Activated CD4-positive, alpha-beta T cell treated with anti-CD3 and anti-CD28 coated beads, Interleukin-2, amount 10 ng/mL, durations not matched to agents 7 days and 5 days (primary cell): Measurements from ENCODE around the gene RPS10. TPM values are rescaled to one million over a fixed set of nuclear protein-coding genes. Genes with fewer than 3 reads are reported as not detected.
"Not testable (repeated sequence)": the region's sequence is repeated elsewhere in the genome, so short reads cannot be mapped to it uniquely, and the experiment has no call there.

Experiments used
- CTCF ChIA-PET: fragments of 350-600 bp; sonication (Branson Sonifier 250); formaldehyde crosslinking; loops from one replicate; lab custom pipeline; 2021; ENCODE audit warnings: antibody characterized with exemption; lab: Charles Lee
- POLR2A ChIA-PET: fragments of 350-600 bp; sonication (Branson Sonifier 250); formaldehyde crosslinking; loops from one replicate; lab custom pipeline; 2021; ENCODE audit warnings: antibody characterized with exemption; lab: Charles Lee
- DNase-seq: peaks from one replicate; pipeline ENCODE4 v3.0.0-alpha.2; 2020
- H3K27ac Mint-ChIP-seq: one replicate; pipeline ENCODE4 v1.8.0; 2021; ENCODE audit warnings: mild to moderate bottlenecking, moderate library complexity, mixed read lengths
- H3K27me3 Mint-ChIP-seq: one replicate; pipeline ENCODE4 v1.8.0; 2021; ENCODE audit warnings: mixed read lengths
- H3K36me3 Mint-ChIP-seq: one replicate; pipeline ENCODE4 v1.8.0; 2021; ENCODE audit warnings: low read depth, mixed read lengths
- H3K4me1 Mint-ChIP-seq: one replicate; pipeline ENCODE4 v1.8.0; 2021; ENCODE audit warnings: mixed read lengths
- H3K4me3 Mint-ChIP-seq: one replicate; pipeline ENCODE4 v1.8.0; 2021; ENCODE audit warnings: mild to moderate bottlenecking, moderate library complexity, mixed read lengths
- H3K9me3 Mint-ChIP-seq: one replicate; pipeline ENCODE4 v1.8.0; 2021; ENCODE audit warnings: mixed read lengths
- total RNA-seq, 2 experiments: library from RNA; stranded (reverse); gene quantifications; one replicate each; pipeline ENCODE4 v1.2.3, GENCODE V29; 2021

Gene RPS10
- total RNA-seq, 2 experiments from 2014 or later: 1,606 to 1,644 TPM

- DNase-seq: no peak
- Mint-ChIP-seq H3K27ac (no peak overlapping the region), H3K27me3 (no peaks in the 10 kb centered on the region), H3K4me3 (no peak overlapping the region), H3K9me3 (no peaks in the 10 kb centered on the region), H3K36me3 (peaks cover 29% of the 10 kb centered on the region), H3K4me1 (peaks cover 1% of the 10 kb centered on the region)
- POLR2A ChIA-PET: no interaction called here
- CTCF ChIA-PET: no interaction called here
These were observed 13.1 kb downstream of the RPS10 start for GRCh38 chr6:34412643-34413214.

DNA sequence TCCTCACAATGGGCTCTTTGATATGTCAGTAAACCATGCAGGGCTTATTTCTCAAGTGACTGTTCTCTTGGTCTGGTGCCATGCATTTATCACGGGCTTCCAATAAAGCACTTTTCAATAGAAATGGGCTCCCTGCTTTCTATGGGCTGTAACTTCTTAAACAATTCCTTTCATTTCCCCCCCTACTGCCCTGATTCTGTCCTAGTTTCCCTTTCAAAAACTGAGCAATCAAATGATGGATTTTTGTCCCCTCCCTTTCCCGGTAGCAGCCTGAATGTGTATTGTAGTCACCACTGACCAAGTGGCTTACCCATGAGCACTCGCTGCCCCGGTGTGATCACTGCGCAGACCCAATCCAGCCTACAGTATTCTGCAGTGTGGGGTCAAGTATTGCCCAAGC lies 13.9 kb downstream of the RPS10 start:
- ChIA-PET CTCF (no interaction called here), POLR2A (no interaction called here)
- no peak overlapping the region for H3K4me3 Mint-ChIP-seq
- peaks cover 21% of the 10 kb centered on the region for H3K36me3 Mint-ChIP-seq
- DNase-seq: no peak
- peaks cover 1% of the 10 kb centered on the region for H3K4me1 Mint-ChIP-seq
- no peaks in the 10 kb centered on the region for H3K9me3 Mint-ChIP-seq
- H3K27me3 Mint-ChIP-seq: no peaks in the 10 kb centered on the region
- no peak overlapping the region for H3K27ac Mint-ChIP-seq

GRCh38 chr6:34407915-34408314 lies 18.0 kb downstream of the RPS10 start:
- DNase-seq, H3K4me3 Mint-ChIP-seq, H3K9me3 Mint-ChIP-seq, H3K27me3 Mint-ChIP-seq, H3K27ac Mint-ChIP-seq, POLR2A ChIA-PET, CTCF ChIA-PET, H3K36me3 Mint-ChIP-seq, H3K4me1 Mint-ChIP-seq: not testable (repeated sequence)

DNA sequence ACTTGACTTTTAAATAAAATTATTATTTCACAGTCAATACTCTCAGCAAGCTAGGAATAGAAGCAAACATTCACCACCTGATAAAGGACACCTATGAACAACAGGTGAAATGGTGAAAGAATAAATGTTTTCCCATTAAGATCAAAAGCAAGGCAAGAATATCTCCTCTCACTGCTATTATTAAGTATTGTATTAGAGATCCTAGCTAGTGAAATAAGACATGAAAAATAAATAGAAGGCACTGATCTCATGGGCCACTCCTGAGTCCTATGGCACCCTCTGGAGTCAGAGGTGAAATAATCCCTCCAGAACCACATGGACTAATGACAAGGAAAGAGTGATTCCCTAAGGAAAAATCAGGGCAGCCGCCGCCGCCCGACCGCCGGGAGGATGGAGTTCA lies 29.4 kb downstream of the RPS10 start:
- Mint-ChIP-seq H3K4me3 (no peak overlapping the region), H3K36me3 (peaks cover 3% of the 10 kb centered on the region), H3K27ac (no peak overlapping the region), H3K9me3 (peaks cover 7% of the 10 kb centered on the region), H3K27me3 (no peaks in the 10 kb centered on the region), H3K4me1 (peaks cover 9% of the 10 kb centered on the region)
- ChIA-PET CTCF (interaction anchor here (0.8 to 1.2 kb wide), 2 partner anchors 19 to 21 kb away, joined by 3 read pairs; no protein-coding TSS in a partner anchor), POLR2A (interaction anchor here (0.6 kb wide), 1 partner anchor 48 kb away, joined by 3 read pairs; no protein-coding TSS in a partner anchor)
- DNase-seq: no peak

- H3K4me1 Mint-ChIP-seq: peaks cover 9% of the 10 kb centered on the region
- ChIA-PET CTCF (no interaction called here), POLR2A (no interaction called here)
- no peaks in the 10 kb centered on the region for H3K27me3 Mint-ChIP-seq
- peaks cover 7% of the 10 kb centered on the region for H3K9me3 Mint-ChIP-seq
- H3K4me3 Mint-ChIP-seq: peak overlapping the region; percentile 68
- peaks cover 3% of the 10 kb centered on the region for H3K36me3 Mint-ChIP-seq
- DNase-seq: no peak
- H3K27ac Mint-ChIP-seq: no peak overlapping the region
These were observed 31.9 kb downstream of the RPS10 start for GRCh38 chr6:34393966-34394305.

DNA sequence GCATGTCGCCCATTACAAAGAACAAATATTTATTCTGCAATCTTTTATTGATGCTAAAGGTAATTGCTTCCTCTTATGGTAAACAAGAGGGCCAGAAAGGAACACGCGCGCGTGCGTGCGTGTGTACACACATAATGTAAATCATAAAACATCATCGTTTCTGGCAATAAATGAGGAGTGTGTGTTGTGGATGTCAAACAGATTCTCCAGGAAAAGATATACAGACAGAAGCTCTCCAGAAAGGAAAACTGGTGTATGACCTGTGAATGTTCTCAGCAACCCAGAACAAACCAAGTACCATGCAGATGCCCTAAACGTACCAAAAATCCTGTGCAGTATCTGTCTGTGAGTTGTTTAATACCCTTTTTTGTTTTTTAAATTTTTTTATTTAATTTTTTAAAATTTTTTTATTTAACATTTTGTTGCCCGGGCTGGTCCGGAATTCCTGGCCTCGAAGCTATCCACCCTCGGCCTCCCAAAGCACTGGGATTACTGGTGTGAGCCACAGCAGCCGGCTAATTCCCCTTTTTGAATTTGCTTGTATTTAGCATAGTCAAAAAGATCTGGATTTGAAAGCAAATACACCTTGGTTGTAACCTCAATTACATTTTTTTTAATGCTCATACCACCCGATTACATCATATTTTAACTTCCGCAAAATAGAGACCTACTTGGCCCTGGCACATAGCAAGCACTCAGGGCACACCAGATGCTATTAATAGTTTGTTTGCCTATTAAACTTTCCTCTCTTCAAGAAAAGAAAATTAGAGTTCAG lies 32.5 kb downstream of the RPS10 start:
- Mint-ChIP-seq H3K9me3 (peaks cover 7% of the 10 kb centered on the region), H3K4me1 (peaks cover 9% of the 10 kb centered on the region), H3K27ac (peak overlapping the region; percentile 93), H3K27me3 (no peaks in the 10 kb centered on the region), H3K36me3 (peaks cover 3% of the 10 kb centered on the region), H3K4me3 (peak overlapping the region; percentile 68)
- ChIA-PET POLR2A (no interaction called here), CTCF (interaction anchor here (0.6 to 1.4 kb wide), 2 partner anchors 12 to 45 kb away, joined by 4 read pairs; no protein-coding TSS in a partner anchor)
- no peak for DNase-seq

GRCh38 chr6:34392497-34393190 lies 33.2 kb downstream of the RPS10 start, which contains the start of gene NUDT3:
Gene NUDT3, minus strand, starts transcription at chr6:34392669. Its CDS starts 307 bp downstream, at chr6:34392362.
- CTCF ChIA-PET: interaction anchor here (1.4 kb wide), 2 partner anchors 12 to 23 kb away, joined by 4 to 9 read pairs; no protein-coding TSS in a partner anchor
- H3K36me3 Mint-ChIP-seq: peaks cover 3% of the 10 kb centered on the region
- peak within 1 kb of the TSS; percentile 68 for H3K4me3 Mint-ChIP-seq
- peaks cover 7% of the 10 kb centered on the region for H3K9me3 Mint-ChIP-seq
- peaks cover 9% of the 10 kb centered on the region for H3K4me1 Mint-ChIP-seq
- DNase-seq: peak; percentile 92
- POLR2A ChIA-PET: no interaction called here
- H3K27ac Mint-ChIP-seq: peak within 1 kb of the TSS; percentile 93
- H3K27me3 Mint-ChIP-seq: no peaks in the 10 kb centered on the region

GRCh38 chr6:34391786-34392496 lies 33.9 kb downstream of the RPS10 start:
- H3K4me3 Mint-ChIP-seq: no peak overlapping the region
- peaks cover 9% of the 10 kb centered on the region for H3K4me1 Mint-ChIP-seq
- ChIA-PET CTCF (interaction anchor here (1.4 kb wide), 2 partner anchors 11 to 23 kb away, joined by 4 to 9 read pairs; no protein-coding TSS in a partner anchor), POLR2A (no interaction called here)
- no peak overlapping the region for H3K27ac Mint-ChIP-seq
- peaks cover 7% of the 10 kb centered on the region for H3K9me3 Mint-ChIP-seq
- H3K36me3 Mint-ChIP-seq: peaks cover 3% of the 10 kb centered on the region
- no peaks in the 10 kb centered on the region for H3K27me3 Mint-ChIP-seq
- DNase-seq: peak; percentile 52

DNA sequence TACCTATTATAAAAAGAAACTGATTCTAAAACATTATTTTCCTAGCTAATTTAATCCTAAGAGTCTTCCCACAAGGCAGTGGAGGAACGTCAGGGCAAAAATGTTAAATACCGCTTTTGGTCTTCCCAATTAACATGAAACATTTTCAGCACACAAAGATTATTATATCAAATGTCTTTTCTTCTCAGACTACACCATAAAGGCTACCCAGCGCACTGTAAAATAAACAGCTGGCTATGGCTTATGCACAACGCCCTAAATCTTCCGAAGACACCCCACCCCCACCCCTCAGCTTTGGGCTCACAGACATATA lies 34.4 kb downstream of the RPS10 start:
- ChIA-PET CTCF (interaction anchor here (0.6 to 1.4 kb wide), 2 partner anchors 24 to 1792 kb away, joined by 3 to 9 read pairs; no protein-coding TSS in a partner anchor), POLR2A (no interaction called here)
- H3K4me3 Mint-ChIP-seq: no peak overlapping the region
- H3K27me3 Mint-ChIP-seq: no peaks in the 10 kb centered on the region
- no peak for DNase-seq
- peaks cover under 1% of the 10 kb centered on the region for H3K36me3 Mint-ChIP-seq
- no peak overlapping the region for H3K27ac Mint-ChIP-seq
- peaks cover 9% of the 10 kb centered on the region for H3K4me1 Mint-ChIP-seq
- peaks cover 5% of the 10 kb centered on the region for H3K9me3 Mint-ChIP-seq

DNA sequence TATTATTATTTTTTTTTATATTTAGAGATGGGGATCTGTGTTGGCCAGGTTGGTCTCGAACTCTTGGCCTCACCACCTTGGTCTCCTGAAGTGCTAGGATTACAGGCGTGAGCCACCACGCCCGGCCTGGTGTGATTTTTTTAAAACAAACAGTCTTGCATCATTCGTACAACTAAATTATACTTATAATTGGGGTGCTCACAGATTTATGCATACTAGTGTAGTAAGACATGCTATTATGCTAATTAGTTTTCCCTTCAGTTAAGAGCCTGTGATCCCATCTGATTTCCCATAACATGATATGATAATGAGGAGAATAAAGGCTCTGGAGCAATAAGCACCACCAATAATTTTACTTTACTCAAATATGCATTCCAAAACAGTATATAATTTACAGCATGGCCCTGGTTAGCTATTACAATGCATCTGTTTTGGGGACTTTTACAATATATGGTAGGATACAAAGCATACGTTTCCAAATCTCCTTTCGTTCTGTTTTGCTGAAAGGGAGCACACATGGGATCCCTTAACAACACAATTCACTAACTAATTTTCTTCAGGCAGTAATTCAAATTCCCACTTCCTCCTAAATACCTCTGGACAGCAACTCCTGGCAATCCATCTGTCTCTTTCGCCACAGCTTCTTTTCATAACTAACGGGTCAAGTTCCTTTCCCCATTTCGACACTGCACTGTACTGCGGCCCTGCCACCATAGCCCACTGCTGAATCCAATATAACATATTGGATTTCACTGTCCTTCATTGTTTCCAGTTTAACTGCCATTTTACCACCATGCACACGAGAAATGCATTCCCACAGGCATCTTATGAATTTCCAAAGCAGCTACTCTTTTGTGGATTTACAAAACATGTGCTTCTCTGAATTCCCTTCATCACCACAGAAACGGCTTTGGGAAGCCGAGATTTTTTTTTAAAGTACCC lies 35.1 kb downstream of the RPS10 start:
- H3K27me3 Mint-ChIP-seq: no peaks in the 10 kb centered on the region
- no peak overlapping the region for H3K27ac Mint-ChIP-seq
- POLR2A ChIA-PET: no interaction called here
- H3K36me3 Mint-ChIP-seq: no peaks in the 10 kb centered on the region
- CTCF ChIA-PET: interaction anchor here (0.6 to 1.4 kb wide), 3 partner anchors 10 to 1793 kb away, joined by 3 to 9 read pairs (median 4); no protein-coding TSS in a partner anchor
- no peaks in the 10 kb centered on the region for H3K9me3 Mint-ChIP-seq
- no peak for DNase-seq
- no peak overlapping the region for H3K4me3 Mint-ChIP-seq
- H3K4me1 Mint-ChIP-seq: peaks cover 9% of the 10 kb centered on the region

DNA sequence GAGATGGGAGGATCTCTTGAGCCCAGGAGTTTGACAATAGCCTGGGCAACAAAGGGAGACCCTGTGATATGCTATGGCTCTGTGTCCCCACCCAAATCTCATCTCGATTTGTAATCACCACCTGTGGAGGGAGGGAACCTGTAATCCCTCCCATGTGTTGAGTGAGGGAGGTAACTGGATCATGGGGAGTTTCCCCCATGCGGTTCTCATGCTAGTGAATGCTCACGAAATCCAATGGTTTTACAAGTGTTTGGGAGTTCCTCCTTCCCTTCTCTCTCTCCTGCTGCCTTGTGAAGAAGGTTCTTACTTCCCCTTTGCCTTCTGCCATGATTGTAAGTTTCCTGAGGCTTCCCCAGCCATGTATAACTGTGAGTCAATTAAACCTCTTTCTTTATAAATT lies 36.8 kb downstream of the RPS10 start:
- H3K9me3 Mint-ChIP-seq: no peaks in the 10 kb centered on the region
- no peaks in the 10 kb centered on the region for H3K27me3 Mint-ChIP-seq
- POLR2A ChIA-PET: no interaction called here
- CTCF ChIA-PET: no interaction called here
- peaks cover 9% of the 10 kb centered on the region for H3K4me1 Mint-ChIP-seq
- no peak overlapping the region for H3K4me3 Mint-ChIP-seq
- no peaks in the 10 kb centered on the region for H3K36me3 Mint-ChIP-seq
- no peak for DNase-seq
- no peak overlapping the region for H3K27ac Mint-ChIP-seq
